Measurements from ENCODE around the gene RAB38.

DNA sequence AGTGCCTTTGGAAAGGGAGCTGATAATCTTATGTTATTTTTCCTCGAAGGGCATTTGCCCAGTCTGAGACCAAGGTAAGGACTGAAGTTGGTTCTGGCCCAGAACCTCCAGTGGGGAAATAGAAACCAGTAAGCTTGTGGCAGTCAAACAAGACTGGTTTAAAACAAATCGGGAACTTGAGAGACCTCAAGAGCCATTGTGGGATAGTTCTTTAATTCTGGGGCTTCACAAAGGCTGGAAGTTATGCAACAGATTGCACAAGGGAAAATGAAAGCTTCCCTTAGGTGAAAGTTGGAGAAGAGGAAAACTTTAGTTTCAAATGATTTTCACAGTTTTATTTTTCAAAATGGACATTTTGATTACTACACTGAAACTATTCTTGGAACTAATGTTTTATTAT, 33.5 kb upstream of the RAB38 start:
- TF ChIP-seq BHLHE40 (IDR thresholded peaks at IDR 0.05; ENCODE audit: borderline replicate concordance) (no peak), TARDBP (IDR thresholded peaks at IDR 0.05) (no peak), FOXA1 (IDR thresholded peaks at IDR 0.05) (no peak), SUZ12 (IDR thresholded peaks at IDR 0.05) (no peak), ARNT (IDR thresholded peaks at IDR 0.05) (no peak), LEF1 (IDR thresholded peaks at IDR 0.05; ENCODE audit: borderline replicate concordance) (no peak)
